ENCODE measurements around the gene GCH1. TPM values are rescaled to one million over a fixed set of nuclear protein-coding genes. Genes with fewer than 3 reads are reported as not detected.
A peak's percentile ranks its signal among the peaks of the same experiment; 100 is the strongest.
"Not testable (repeated sequence)": the region's sequence is repeated elsewhere in the genome, so short reads cannot be mapped to it uniquely, and the experiment has no call there.

The GCH1 gene
- total RNA-seq, 2 experiments from 2014 or later = 54.8 to 55.1 TPM

DNA sequence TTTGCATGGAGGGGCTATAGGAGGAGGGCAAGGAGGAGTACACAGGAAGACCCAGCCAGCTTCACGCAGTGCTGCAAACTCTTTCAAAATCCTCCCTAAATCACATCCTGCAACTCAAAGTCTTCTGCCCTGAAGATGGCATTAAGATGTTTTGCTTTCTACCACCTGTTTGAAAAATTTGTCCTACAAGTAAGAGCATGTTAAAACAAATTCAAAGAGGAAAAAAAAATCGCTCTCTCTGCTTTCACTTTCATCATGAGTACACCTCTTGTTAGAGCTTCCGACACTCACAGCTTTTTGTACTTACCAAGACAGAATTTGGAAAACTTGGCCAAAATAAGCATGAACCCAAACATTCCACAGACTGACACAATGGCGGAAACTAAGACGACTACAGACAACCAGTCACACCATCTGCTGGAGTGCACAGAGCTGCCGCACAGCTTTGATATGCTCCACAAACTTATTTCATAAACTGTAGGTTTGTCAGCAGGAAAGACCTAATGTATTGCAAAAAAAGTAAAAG, 21.3 kb downstream of the GCH1 start:
- no peaks in the 10 kb centered on the region for H3K9me3 Mint-ChIP-seq
- POLR2A ChIA-PET = interaction anchor here (0.6 to 0.7 kb wide), 3 partner anchors 104 to 394 kb away, joined by 3 read pairs; partner anchors contain the start of gene MAPK1IP1L
- CTCF ChIA-PET = interaction anchor here (1.2 to 1.7 kb wide), 5 partner anchors 10 to 23 kb away, joined by 3 to 5 read pairs (median 4); partner anchors contain the start of gene GCH1
- peaks cover 31% of the 10 kb centered on the region for H3K36me3 Mint-ChIP-seq (ENCODE audit: low read depth)
- peaks cover 60% of the 10 kb centered on the region for H3K4me1 Mint-ChIP-seq
- H3K4me3 Mint-ChIP-seq = peak overlapping the region; percentile 79
- peak; percentile 47 for DNase-seq
- no peaks in the 10 kb centered on the region for H3K27me3 Mint-ChIP-seq
- H3K27ac Mint-ChIP-seq = peak overlapping the region; percentile 96

DNA sequence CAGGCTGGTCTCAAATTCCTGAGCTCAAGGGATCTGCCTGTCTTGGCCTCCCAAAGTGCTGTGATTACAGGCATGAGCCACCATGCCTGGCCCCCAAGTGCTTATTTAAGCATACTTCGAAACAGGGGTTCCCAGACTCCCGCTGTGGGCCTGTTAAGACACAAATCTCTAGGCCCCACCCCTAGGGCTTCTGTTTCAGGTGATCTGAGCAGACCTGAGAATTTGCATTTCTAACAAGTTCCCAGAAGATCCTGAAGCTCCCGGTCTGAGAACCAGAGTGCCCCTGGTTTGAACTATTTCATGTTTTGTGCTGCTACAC, 25.0 kb downstream of the GCH1 start:
- CTCF ChIA-PET = interaction anchor here (1.6 kb wide), 1 partner anchor 25 kb away, joined by 3 read pairs; no protein-coding TSS in a partner anchor
- Mint-ChIP-seq H3K27me3 (no peaks in the 10 kb centered on the region), H3K4me1 (peaks cover 52% of the 10 kb centered on the region), H3K4me3 (no peak overlapping the region), H3K9me3 (no peaks in the 10 kb centered on the region), H3K36me3 (ENCODE audit: low read depth) (peaks cover 35% of the 10 kb centered on the region), H3K27ac (no peak overlapping the region)
- no peak for DNase-seq
- POLR2A ChIA-PET = no interaction called here

DNA sequence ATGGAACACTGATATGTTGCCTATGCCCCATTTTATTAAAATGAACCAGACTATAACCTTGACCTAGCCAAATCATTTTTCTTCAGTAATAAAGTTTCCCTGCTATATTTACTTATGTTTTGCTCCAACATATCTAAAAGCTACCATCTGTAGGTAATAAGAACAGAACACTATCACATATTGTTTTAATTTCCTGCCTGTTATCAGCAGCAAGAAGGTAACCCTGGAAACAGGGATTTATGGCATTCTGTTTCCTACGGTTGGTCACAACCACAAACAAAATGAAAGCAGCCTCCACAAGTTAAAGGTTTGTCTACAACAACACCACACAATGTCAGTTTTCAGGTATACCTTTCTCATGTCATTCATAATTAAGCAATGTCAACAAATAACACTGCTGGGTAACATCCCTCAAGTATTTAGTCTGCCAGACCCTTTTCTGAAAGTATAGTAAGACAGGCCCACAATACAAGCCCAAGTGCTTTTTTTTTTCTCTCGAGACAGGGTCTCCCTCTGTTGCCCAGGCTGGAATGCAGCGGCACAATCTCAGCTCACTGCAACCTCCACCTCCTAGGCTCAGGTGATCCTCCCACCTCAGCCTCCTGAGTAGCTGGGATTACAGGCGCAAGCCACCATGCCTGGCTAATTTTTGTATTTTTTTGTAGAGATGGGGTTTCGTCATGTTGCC, 25.5 kb downstream of the GCH1 start:
- Mint-ChIP-seq H3K4me3 (no peak overlapping the region), H3K27me3 (no peaks in the 10 kb centered on the region), H3K36me3 (ENCODE audit: low read depth) (peaks cover 33% of the 10 kb centered on the region), H3K4me1 (peaks cover 47% of the 10 kb centered on the region), H3K9me3 (no peaks in the 10 kb centered on the region), H3K27ac (no peak overlapping the region)
- ChIA-PET POLR2A (no interaction called here), CTCF (interaction anchor here (1.2 to 1.6 kb wide), 3 partner anchors 9 to 26 kb away, joined by 3 to 6 read pairs (median 3); no protein-coding TSS in a partner anchor)
- no peak for DNase-seq

DNA sequence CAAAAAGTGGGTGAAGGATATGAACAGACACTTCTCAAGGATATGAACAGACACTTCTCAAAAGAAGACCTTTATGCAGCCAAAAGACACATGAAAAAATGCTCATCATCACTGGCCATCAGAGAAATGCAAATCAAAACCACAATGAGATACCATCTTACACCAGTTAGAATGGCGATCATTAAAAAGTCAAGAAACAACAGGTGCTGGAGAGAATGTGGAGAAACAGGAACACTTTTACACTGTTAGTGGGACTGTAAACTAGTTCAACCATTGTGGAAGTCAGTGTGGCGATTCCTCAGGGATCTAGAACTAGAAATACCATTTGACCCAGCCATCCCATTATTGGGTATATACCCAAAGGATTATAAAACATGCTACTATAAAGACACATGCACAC, 27.0 kb downstream of the GCH1 start:
- DNase-seq, H3K9me3 Mint-ChIP-seq, H3K27ac Mint-ChIP-seq, H3K4me3 Mint-ChIP-seq, H3K27me3 Mint-ChIP-seq, CTCF ChIA-PET, POLR2A ChIA-PET: not testable (repeated sequence)
- H3K36me3 Mint-ChIP-seq (ENCODE audit: low read depth) = peaks cover 33% of the 10 kb centered on the region
- peaks cover 46% of the 10 kb centered on the region for H3K4me1 Mint-ChIP-seq

DNA sequence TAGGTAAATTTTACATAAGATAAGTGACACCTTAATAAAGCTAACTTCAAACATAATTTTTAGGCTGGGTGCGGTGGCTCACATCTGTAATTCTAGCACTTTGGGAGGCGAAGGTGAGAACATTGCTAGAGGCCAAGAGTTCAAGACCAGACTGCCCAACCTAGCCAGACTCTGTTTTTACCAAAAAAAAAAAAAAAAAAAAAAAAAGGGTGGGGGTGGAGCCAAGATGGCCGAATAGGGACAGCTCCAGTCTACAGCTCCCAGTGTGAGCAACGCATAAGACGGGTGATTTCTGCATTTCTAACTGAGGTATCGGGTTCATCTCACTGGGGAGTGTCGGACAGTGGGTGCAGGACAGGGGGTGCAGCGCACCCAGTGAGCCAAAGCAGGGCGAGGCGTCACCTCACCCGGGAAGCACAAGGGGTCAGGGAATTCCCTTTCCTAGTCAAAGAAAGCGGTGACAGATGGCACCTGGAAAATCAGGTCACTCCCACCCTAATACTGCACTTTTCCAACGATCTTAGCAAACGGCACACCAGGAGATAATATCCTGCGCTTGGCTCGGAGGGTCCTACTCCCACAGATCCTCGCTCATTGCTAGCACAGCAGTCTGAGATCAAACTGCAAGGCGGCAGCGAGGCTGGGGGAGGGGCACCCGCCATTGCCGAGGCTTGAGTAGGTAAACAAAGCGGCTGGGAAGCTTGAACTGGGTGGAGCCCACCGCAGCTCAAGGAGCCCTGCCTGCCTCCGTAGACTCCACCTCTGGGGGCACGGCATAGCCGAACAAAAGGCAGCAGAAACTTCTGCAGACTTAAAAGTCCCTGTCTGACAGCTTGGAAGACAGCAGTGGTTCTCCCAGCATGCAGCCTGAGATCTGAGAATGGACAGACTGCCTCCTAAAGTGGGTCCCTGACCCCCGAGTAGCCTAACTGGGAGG, 32.2 kb downstream of the GCH1 start:
- H3K27me3 Mint-ChIP-seq; H3K9me3 Mint-ChIP-seq; H3K36me3 Mint-ChIP-seq (ENCODE audit: low read depth); H3K27ac Mint-ChIP-seq; POLR2A ChIA-PET: not testable (repeated sequence)
- CTCF ChIA-PET = interaction anchor here (1.2 kb wide), 1 partner anchor 11 kb away, joined by 4 read pairs; no protein-coding TSS in a partner anchor
- peak; percentile 39 for DNase-seq
- Mint-ChIP-seq H3K4me1 (peaks cover 38% of the 10 kb centered on the region), H3K4me3 (peak overlapping the region; percentile 34)

DNA sequence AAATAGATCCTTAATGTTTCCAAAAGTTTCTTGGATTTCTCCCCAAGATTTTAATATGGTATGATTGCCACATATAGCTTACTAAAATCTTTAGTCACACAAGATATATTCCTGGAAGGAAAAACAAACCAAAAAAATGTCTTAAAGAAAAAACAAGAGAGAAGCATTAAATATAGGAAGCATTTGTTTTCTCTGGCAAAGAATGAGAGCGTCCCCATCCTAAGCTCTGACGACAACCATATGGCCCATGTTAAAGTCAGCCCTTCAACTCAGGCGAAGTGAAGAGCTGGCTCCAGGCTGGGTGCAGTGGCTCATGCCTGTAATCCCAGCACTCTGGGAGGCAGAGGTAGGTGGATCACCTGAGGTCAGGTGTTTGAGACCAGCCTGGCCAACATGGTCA, 35.6 kb downstream of the GCH1 start:
- POLR2A ChIA-PET = no interaction called here
- Mint-ChIP-seq H3K27ac (peak overlapping the region; percentile 41), H3K36me3 (ENCODE audit: low read depth) (peaks cover 10% of the 10 kb centered on the region), H3K4me1 (peaks cover 36% of the 10 kb centered on the region), H3K9me3 (no peaks in the 10 kb centered on the region), H3K27me3 (no peaks in the 10 kb centered on the region), H3K4me3 (no peak overlapping the region)
- DNase-seq = no peak
- CTCF ChIA-PET = interaction anchor here (1.6 kb wide), 1 partner anchor 10 kb away, joined by 6 read pairs; no protein-coding TSS in a partner anchor

DNA sequence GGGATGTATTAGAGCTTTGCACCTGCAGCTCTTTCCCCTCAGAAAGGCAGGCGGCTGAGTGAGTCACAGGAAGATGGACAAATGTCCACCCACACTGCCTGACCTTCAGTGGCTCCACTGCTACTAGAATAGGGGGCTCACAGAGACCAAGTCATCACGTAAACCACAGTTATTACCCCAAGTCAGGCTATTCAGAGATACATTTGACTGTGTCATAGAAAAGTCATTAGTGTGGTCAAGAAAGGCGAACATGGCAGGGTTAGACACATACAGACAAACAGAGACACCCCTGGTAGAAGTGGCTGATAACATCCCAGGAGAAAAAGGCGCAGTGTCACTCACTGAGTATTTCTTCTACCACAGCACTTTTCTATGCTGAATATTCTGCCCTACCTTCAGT, 36.0 kb downstream of the GCH1 start:
- Mint-ChIP-seq H3K27me3 (no peaks in the 10 kb centered on the region), H3K36me3 (ENCODE audit: low read depth) (peaks cover 10% of the 10 kb centered on the region), H3K9me3 (no peaks in the 10 kb centered on the region), H3K27ac (no peak overlapping the region), H3K4me1 (peaks cover 36% of the 10 kb centered on the region), H3K4me3 (no peak overlapping the region)
- DNase-seq = no peak
- ChIA-PET POLR2A (interaction anchor here (0.6 kb wide), 1 partner anchor 34 kb away, joined by 5 read pairs; no protein-coding TSS in a partner anchor), CTCF (interaction anchor here (1.6 kb wide), 1 partner anchor 10 kb away, joined by 6 read pairs; no protein-coding TSS in a partner anchor)

DNA sequence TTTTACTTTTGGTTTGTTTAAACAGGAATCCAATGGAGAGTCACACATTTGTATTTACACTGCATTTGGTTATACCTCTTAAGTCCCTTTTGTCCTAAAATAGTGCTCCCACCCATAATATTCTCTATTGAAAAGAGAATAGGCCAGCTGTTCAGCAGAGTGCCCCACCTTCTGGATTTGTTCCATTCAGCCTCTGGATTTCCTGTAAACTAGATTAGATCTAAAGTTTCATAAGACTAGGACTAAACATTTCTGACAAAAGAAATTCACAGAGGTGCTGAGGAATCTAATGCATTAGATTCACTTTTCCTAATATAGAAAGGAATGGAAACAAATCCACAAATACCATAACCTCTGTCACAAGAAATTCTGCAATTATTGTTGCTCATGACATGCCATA, 38.1 kb downstream of the GCH1 start:
- ChIA-PET CTCF (no interaction called here), POLR2A (no interaction called here)
- no peak for DNase-seq
- no peak overlapping the region for H3K4me3 Mint-ChIP-seq
- no peak overlapping the region for H3K27ac Mint-ChIP-seq
- H3K27me3 Mint-ChIP-seq = no peaks in the 10 kb centered on the region
- H3K36me3 Mint-ChIP-seq (ENCODE audit: low read depth) = peaks cover 10% of the 10 kb centered on the region
- no peaks in the 10 kb centered on the region for H3K9me3 Mint-ChIP-seq
- H3K4me1 Mint-ChIP-seq = peaks cover 18% of the 10 kb centered on the region

DNA sequence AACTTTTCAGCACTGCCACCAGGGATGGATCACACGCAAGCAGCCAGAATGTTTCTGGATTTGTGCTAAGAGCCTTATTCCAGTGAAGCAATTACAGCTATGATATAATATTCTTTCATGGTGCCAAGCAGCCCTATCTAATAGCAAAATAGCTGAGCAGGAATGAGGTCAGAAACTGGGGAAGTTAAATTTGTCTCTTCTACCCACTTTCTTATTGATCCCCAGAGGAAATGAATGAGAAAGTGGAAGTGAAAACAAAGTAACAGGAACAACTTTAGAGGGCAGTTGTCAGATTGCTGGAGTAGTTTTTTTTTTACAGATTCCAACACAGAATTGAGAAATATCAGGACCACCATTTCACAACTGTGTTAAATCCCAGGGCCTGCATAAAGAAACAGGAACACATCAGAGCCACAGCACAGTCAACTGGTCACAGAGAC, 44.8 kb downstream of the GCH1 start:
- peaks cover 28% of the 10 kb centered on the region for H3K4me1 Mint-ChIP-seq
- ChIA-PET POLR2A (interaction anchor here (0.6 kb wide), 1 partner anchor 64 kb away, joined by 3 read pairs; no protein-coding TSS in a partner anchor), CTCF (interaction anchor here (1.0 kb wide), 1 partner anchor 24 kb away, joined by 3 read pairs; no protein-coding TSS in a partner anchor)
- no peak overlapping the region for H3K4me3 Mint-ChIP-seq
- no peak for DNase-seq
- no peaks in the 10 kb centered on the region for H3K9me3 Mint-ChIP-seq
- H3K36me3 Mint-ChIP-seq (ENCODE audit: low read depth) = peaks cover 24% of the 10 kb centered on the region
- peak overlapping the region; percentile 57 for H3K27ac Mint-ChIP-seq
- H3K27me3 Mint-ChIP-seq = no peaks in the 10 kb centered on the region

DNA sequence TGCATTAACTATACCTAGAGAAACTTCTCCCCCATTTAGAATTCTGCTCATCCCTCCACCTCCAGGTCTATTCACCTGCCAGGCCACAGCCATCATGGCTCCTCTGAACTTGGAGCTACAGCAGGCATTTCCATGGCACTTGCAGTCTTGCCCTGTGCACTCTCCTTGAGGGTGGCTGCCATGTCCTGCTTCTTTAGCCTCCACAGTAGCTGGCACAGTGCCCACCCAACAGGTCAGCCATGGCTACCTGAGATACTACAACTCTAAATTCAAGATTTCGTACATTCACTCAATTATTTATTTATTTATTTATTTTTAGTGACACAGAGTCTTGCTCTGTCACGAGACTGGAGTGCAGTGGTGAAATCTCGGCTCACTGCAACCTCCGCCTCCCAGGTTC, 46.5 kb downstream of the GCH1 start:
- H3K27ac Mint-ChIP-seq = no peak overlapping the region
- H3K4me3 Mint-ChIP-seq = no peak overlapping the region
- no peaks in the 10 kb centered on the region for H3K27me3 Mint-ChIP-seq
- CTCF ChIA-PET = interaction anchor here (0.5 kb wide), 1 partner anchor 1456 kb away, joined by 4 read pairs; no protein-coding TSS in a partner anchor
- peaks cover 26% of the 10 kb centered on the region for H3K36me3 Mint-ChIP-seq (ENCODE audit: low read depth)
- no peaks in the 10 kb centered on the region for H3K9me3 Mint-ChIP-seq
- H3K4me1 Mint-ChIP-seq = peaks cover 28% of the 10 kb centered on the region
- POLR2A ChIA-PET = no interaction called here
- no peak for DNase-seq

DNA sequence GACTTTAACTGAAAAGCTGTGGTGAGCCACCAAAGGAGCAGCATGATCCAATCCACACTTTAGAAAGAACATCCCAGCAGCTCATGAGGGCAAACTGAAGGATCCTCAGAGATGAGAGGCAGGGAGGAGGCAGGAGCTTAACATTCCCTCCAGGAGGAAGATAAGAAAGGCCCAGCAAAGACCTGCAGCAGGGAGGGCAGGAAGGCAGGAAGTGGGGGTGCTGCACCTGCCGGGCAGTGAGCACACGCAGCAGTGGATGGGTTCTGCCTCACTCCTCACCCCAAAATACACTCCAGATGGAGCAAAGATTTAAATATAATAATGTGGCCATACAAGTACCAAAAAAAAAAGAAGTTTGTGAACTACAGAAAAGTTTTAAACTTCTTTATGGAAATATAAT, 48.4 kb downstream of the GCH1 start:
- DNase-seq = no peak
- H3K27me3 Mint-ChIP-seq = no peaks in the 10 kb centered on the region
- H3K9me3 Mint-ChIP-seq = no peaks in the 10 kb centered on the region
- H3K4me1 Mint-ChIP-seq = peaks cover 26% of the 10 kb centered on the region
- CTCF ChIA-PET = interaction anchor here (0.8 to 1.5 kb wide), 2 partner anchors 35 to 40 kb away, joined by 3 read pairs; no protein-coding TSS in a partner anchor
- H3K36me3 Mint-ChIP-seq (ENCODE audit: low read depth) = peaks cover 30% of the 10 kb centered on the region
- peak overlapping the region; percentile 15 for H3K27ac Mint-ChIP-seq
- no peak overlapping the region for H3K4me3 Mint-ChIP-seq
- POLR2A ChIA-PET = interaction anchor here (0.6 kb wide), 1 partner anchor 300 kb away, joined by 3 read pairs; no protein-coding TSS in a partner anchor

DNA sequence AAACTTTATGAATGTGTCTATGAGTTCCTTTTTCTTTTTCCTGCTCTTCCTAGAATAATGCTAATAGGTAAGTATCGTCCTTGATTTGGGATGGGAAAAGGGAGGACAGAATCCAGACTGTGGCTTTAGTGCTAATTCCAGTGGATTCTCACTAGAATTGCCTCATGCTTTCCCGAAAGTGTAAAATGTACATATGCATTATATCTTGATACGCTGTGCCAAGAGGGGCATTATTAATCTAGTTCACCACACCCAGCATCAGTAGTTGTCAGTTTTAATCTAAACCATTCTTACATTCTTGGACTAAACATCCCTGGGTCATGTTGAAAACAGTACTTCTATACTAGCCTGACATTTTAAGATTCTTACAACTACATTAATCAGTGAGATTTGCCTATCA, 49.3 kb downstream of the GCH1 start:
- Mint-ChIP-seq H3K9me3 (no peaks in the 10 kb centered on the region), H3K27ac (no peak overlapping the region), H3K27me3 (no peaks in the 10 kb centered on the region), H3K4me3 (no peak overlapping the region), H3K4me1 (peaks cover 21% of the 10 kb centered on the region), H3K36me3 (ENCODE audit: low read depth) (peaks cover 26% of the 10 kb centered on the region)
- no peak for DNase-seq
- ChIA-PET POLR2A (no interaction called here), CTCF (interaction anchor here (1.5 kb wide), 1 partner anchor 39 kb away, joined by 3 read pairs; no protein-coding TSS in a partner anchor)
